IMR-90 (cell line): ENCODE data around the gene C10orf71. TPM values are rescaled to one million over a fixed set of nuclear protein-coding genes. Genes with fewer than 3 reads are reported as not detected.

ENCODE experiments used
- ATAC-seq: fragments of 200-7000 bp; cut with Tn5 transposase; 2 replicates; pipeline ENCODE4 v1.9.1; 2020; ENCODE audit warnings: low read depth, mild to moderate bottlenecking, moderate library complexity
- BruUV-seq: library from RNA; stranded (reverse); fragments of 400-500 nt; replicated peaks from 2 replicates; lab custom pipeline; 2021; lab: Mats Ljungman, UMichigan
- CTCF ChIA-PET: fragments of 300-600 bp; formaldehyde crosslinking; extraction: SDS; loops from one replicate; lab custom pipeline; 2021; ENCODE audit warnings: antibody characterized with exemption; lab: Yijun Ruan, JAX
- POLR2A ChIA-PET: fragments of 300-600 bp; sonication (Branson Sonifier 250); formaldehyde crosslinking; loops from one replicate; lab custom pipeline; 2022; ENCODE audit warnings: antibody characterized with exemption; ENCODE audit not compliant: unreplicated experiment; lab: Charles Lee
- DNase-seq: peaks from one replicate; pipeline ENCODE4 v3.0.0; 2013
- H2AFZ ChIP-seq: replicated peaks from 2 replicates; pipeline ENCODE3; 2013; ENCODE audit warnings: low read length, mild to moderate bottlenecking; ENCODE audit not compliant: poor library complexity
- H2AK5ac ChIP-seq: 2 replicates; pipeline ENCODE4 v1.6.1; 2013; ENCODE audit warnings: low read depth, low read length, inconsistent platforms
- H2AK9ac ChIP-seq: replicated peaks from 2 replicates; pipeline ENCODE3; 2013; ENCODE audit warnings: mild to moderate bottlenecking, low read depth, low read length, moderate library complexity; ENCODE audit not compliant: poor library complexity
- H2BK120ac ChIP-seq: 2 replicates; pipeline ENCODE4 v1.6.1; 2013; ENCODE audit warnings: low read depth, low read length, inconsistent platforms
- H2BK15ac ChIP-seq: 3 replicates; pipeline ENCODE4 v1.6.1; 2013; ENCODE audit warnings: low read depth, low read length, inconsistent platforms
- H2BK20ac ChIP-seq: 2 replicates; pipeline ENCODE4 v1.6.1; 2013; ENCODE audit warnings: low read depth, mild to moderate bottlenecking, inconsistent platforms, low read length, moderate library complexity
- H2BK5ac ChIP-seq: 2 replicates; pipeline ENCODE4 v1.6.1; 2013; ENCODE audit warnings: mild to moderate bottlenecking, low read depth, low read length, inconsistent platforms; ENCODE audit not compliant: poor library complexity, severe bottlenecking
- H3K14ac ChIP-seq: replicated peaks from 2 replicates; pipeline ENCODE4 v1.6.1; 2013; ENCODE audit warnings: low read depth, low read length, inconsistent platforms
- H3K18ac ChIP-seq: 2 replicates; pipeline ENCODE4 v1.6.1; 2013; ENCODE audit warnings: low read depth, low read length, control low read depth
- H3K23ac ChIP-seq: 2 replicates; pipeline ENCODE4 v1.6.1; 2013; ENCODE audit warnings: low read depth, low read length, inconsistent platforms
- H3K27ac ChIP-seq: 2 replicates; pipeline ENCODE4 v1.5.1; 2013; ENCODE audit warnings: mild to moderate bottlenecking, control low read depth, low read length; ENCODE audit not compliant: insufficient read depth
- H3K27me3 ChIP-seq: 2 replicates; pipeline ENCODE4 v1.6.1; 2013; ENCODE audit warnings: low read length; ENCODE audit not compliant: control insufficient read depth, insufficient read depth
- H3K36me3 ChIP-seq: 2 replicates; pipeline ENCODE4 v1.6.1; 2013; ENCODE audit warnings: low read length, mixed read lengths; ENCODE audit not compliant: control insufficient read depth, insufficient read depth
- H3K4ac ChIP-seq: 2 replicates; pipeline ENCODE4 v1.6.1; 2013; ENCODE audit warnings: low read depth, low read length, inconsistent platforms
- H3K4me1 ChIP-seq: 2 replicates; pipeline ENCODE4 v1.6.1; 2013; ENCODE audit warnings: low read length, mixed read lengths; ENCODE audit not compliant: control insufficient read depth, insufficient read depth
- H3K4me2 ChIP-seq: 2 replicates; pipeline ENCODE4 v1.6.1; 2013; ENCODE audit warnings: low read depth, mild to moderate bottlenecking, control low read depth, low read length, moderate library complexity
- H3K4me3 ChIP-seq: 2 replicates; pipeline ENCODE4 v1.5.1; 2013; ENCODE audit warnings: low read depth, mild to moderate bottlenecking, control low read depth, low read length, moderate library complexity; ENCODE audit not compliant: insufficient read depth
- H3K56ac ChIP-seq: 2 replicates; pipeline ENCODE4 v1.6.1; 2013; ENCODE audit warnings: low read length, inconsistent platforms; ENCODE audit not compliant: insufficient read depth; ENCODE audit errors: extremely low read depth
- H3K79me1 ChIP-seq, 2 experiments: 2 replicates each; pipeline ENCODE4 v1.6.1; 2013; ENCODE audit warnings: low read length in 2 of 2, inconsistent platforms in 1 of 2, low read depth in 1 of 2
- H3K9ac ChIP-seq: 2 replicates; pipeline ENCODE4 v1.6.1; 2013; ENCODE audit warnings: low read depth, low read length, control low read depth
- H3K9me1 ChIP-seq: 2 replicates; pipeline ENCODE4 v1.6.1; 2013; ENCODE audit warnings: low read length, inconsistent platforms; ENCODE audit not compliant: insufficient read depth
- H3K9me3 ChIP-seq: 2 replicates; pipeline ENCODE4 v1.6.1; 2013; ENCODE audit warnings: low read length; ENCODE audit not compliant: control insufficient read depth, insufficient read depth
- H4K20me1 ChIP-seq: 2 replicates; pipeline ENCODE4 v1.6.1; 2013; ENCODE audit warnings: low read length, inconsistent platforms; ENCODE audit not compliant: insufficient read depth
- H4K5ac ChIP-seq: 2 replicates; pipeline ENCODE4 v1.6.1; 2013; ENCODE audit warnings: mild to moderate bottlenecking, low read depth, low read length, control low read depth
- H4K8ac ChIP-seq, 2 experiments: 2 replicates each; pipeline ENCODE4 v1.6.1; 2013; ENCODE audit warnings: low read depth in 2 of 2, low read length in 2 of 2, control low read depth in 1 of 2, inconsistent platforms in 1 of 2
- H4K91ac ChIP-seq: 2 replicates; pipeline ENCODE4 v1.6.1; 2013; ENCODE audit warnings: low read depth, low read length, inconsistent platforms; ENCODE audit not compliant: insufficient read depth
- BHLHE40 ChIP-seq: fragments of 150-350 bp; IDR thresholded peaks from 2 replicates; pipeline ENCODE4 v1.6.1; 2016; ENCODE audit warnings: mild to moderate bottlenecking, low read depth, low read length
- FOS ChIP-seq: fragments of 150-350 bp; IDR thresholded peaks from 2 replicates; pipeline ENCODE4 v1.6.1; 2016; ENCODE audit warnings: low read depth, low read length
- MAZ ChIP-seq: IDR thresholded peaks from 2 replicates; pipeline ENCODE4 v1.6.1; 2012; ENCODE audit warnings: low read depth, mild to moderate bottlenecking, low read length, improper control_type of control experiment, moderate library complexity, borderline replicate concordance
- NFE2L2 ChIP-seq: fragments of 150-350 bp; IDR thresholded peaks from 2 replicates; pipeline ENCODE4 v1.6.1; 2016; ENCODE audit warnings: low read depth, mild to moderate bottlenecking, low read length
- POLR2A ChIP-seq: IDR thresholded peaks from 2 replicates; pipeline ENCODE4 v1.6.1; 2012; ENCODE audit warnings: mild to moderate bottlenecking, low read depth, low read length
- RAD21 ChIP-seq: IDR thresholded peaks from 2 replicates; pipeline ENCODE4 v1.6.1; 2012; ENCODE audit warnings: low read length, improper control_type of control experiment
- RFX5 ChIP-seq: IDR thresholded peaks from 2 replicates; pipeline ENCODE4 v1.8.0; 2012; ENCODE audit warnings: low read depth, mild to moderate bottlenecking, low read length, moderate library complexity
- SMC3 ChIP-seq: fragments of 150-350 bp; IDR thresholded peaks from 2 replicates; pipeline ENCODE4 v1.6.1; 2016; ENCODE audit warnings: low read depth, mild to moderate bottlenecking, antibody characterized with exemption, low read length, moderate library complexity
- WGBS, 2 experiments: methylation state at CpG; one replicate each; pipeline versions ENCODE4 v1.1.5 to v1.1.7; 2013; ENCODE audit warnings: missing lambda C conversion rate in 2 of 2; ENCODE audit not compliant: insufficient read length in 1 of 2; ENCODE audit errors: extremely low coverage in 2 of 2; 5-methylcytosine and 5-hydroxymethylcytosine counted together
- dilution Hi-C: fragments of 300-500 bp; cut with HindIII; formaldehyde crosslinking; loops from one replicate; pipeline ENCODE4 v1.14.3; 2018; ENCODE audit warnings: low sequenced_read_pairs; ENCODE audit not compliant: unreplicated experiment
- in situ Hi-C: fragments of 300-500 bp; cut with MboI; formaldehyde crosslinking; loops from 3 replicates; pipeline ENCODE4 v1.14.3; 2019; ENCODE audit warnings: low sequenced_read_pairs, inconsistent platforms, mixed read lengths
- intact Hi-C: fragments of 100-400 bp; cut with micrococcal nuclease; formaldehyde crosslinking; loops from 2 replicates; pipeline ENCODE4 v1.10.0; 2022
- polyA plus RNA-seq, 3 experiments: library from polyadenylated mRNA; depleted of rRNA; stranded (reverse); fragments of >200 nt; gene quantifications; 2 replicates each; pipeline ENCODE4 v1.2.3, GENCODE V29; 2012; ENCODE audit warnings: low replicate concordance in 1 of 3
- total RNA-seq: library from RNA; depleted of rRNA; stranded (reverse); fragments of >200 nt; gene quantifications from 2 replicates; pipeline ENCODE4 v1.2.3, GENCODE V29; 2012
- TF ChIP-seq, protein P1 (sequence below): fragments of 150-350 bp; IDR thresholded peaks from 2 replicates; pipeline ENCODE4 v1.6.1; 2017; ENCODE audit warnings: mild to moderate bottlenecking, antibody characterized with exemption, low read length, low read depth
- TF ChIP-seq, protein P2 (sequence below): conservative IDR thresholded peaks from 2 replicates; pipeline ENCODE4 v1.5.1; 2012; ENCODE audit warnings: mild to moderate bottlenecking, low read depth, low read length, improper control_type of control experiment

C10orf71 gene
- total and polyA plus RNA-seq, 2 of the 4 experiments (the other 2 are of a cell fraction), result not detected

DNA sequence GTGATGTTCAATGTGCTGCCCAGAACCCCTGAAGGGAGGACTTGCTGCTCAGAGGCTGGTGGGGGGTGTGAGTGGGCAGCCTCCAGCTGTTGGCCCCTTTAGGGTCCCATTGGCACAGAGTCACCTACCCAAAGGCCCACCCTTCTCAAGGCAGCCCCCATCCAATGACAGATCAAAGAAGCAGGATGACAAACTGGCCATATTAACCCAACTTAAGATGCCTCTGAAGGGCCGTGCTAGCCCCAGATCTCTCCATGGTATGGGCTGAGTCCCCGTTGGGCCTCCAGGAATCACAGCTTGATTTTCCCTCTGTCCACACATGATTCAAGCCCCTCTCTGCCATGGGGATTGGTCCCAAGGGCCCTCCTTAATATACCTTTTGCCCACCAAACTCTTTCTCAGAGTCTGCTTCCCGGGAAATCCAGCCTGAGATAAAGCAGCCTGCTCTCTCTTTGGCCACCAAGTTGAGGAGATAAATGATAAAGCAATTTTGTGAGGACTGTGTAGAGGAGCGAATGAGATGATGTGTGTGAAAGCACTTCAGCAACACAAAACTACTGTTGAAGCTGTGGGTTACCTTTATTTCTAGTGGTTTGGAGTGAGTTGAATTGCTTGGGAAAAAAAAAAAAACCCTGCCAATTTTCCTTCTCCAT, 38.2 kb upstream of the C10orf71 start:
- no peak overlapping the region for H3K23ac ChIP-seq
- H3K4me3 ChIP-seq, result no peak overlapping the region
- H3K56ac ChIP-seq, result no peak overlapping the region
- ATAC-seq (no peak), DNase-seq (no peak)
- no peak overlapping the region for H3K9ac ChIP-seq
- CTCF ChIA-PET, result interaction anchor here (0.8 kb wide), 1 partner anchor 8 kb away, joined by 3 read pairs; no protein-coding TSS in a partner anchor
- intact Hi-C loops, result no loop called here
- no peaks in the 10 kb centered on the region for H3K79me1 ChIP-seq
- H2BK120ac ChIP-seq, result no peak overlapping the region
- BruUV-seq, result no TSS peak
- in situ Hi-C loops, result no loop called here
- H3K36me3 ChIP-seq, result no peaks in the 10 kb centered on the region
- dilution Hi-C loops, result no loop called here
- H4K20me1 ChIP-seq, result no peaks in the 10 kb centered on the region
- WGBS, 2 experiments, result no CpG with 5 or more reads among the region's 4 CpGs
- H3K4me2 ChIP-seq, result no peak overlapping the region
- H3K9me3 ChIP-seq, result no peaks in the 10 kb centered on the region; the same call in none of the 2 replicates
- H2BK20ac ChIP-seq, result no peak overlapping the region
- no peaks in the 10 kb centered on the region for H3K9me1 ChIP-seq
- H4K8ac ChIP-seq, result no peak overlapping the region
- no peak overlapping the region for H2AFZ ChIP-seq
- H3K4me1 ChIP-seq, result no peaks in the 10 kb centered on the region
- H2BK15ac ChIP-seq, result no peak overlapping the region
- no peak overlapping the region for H3K14ac ChIP-seq
- POLR2A ChIA-PET, result no interaction called here
- H4K91ac ChIP-seq, result no peak overlapping the region
- no peak overlapping the region for H2BK5ac ChIP-seq
- no peak overlapping the region for H3K18ac ChIP-seq
- H3K4ac ChIP-seq, result no peak overlapping the region
- H4K5ac ChIP-seq, result no peak overlapping the region
- H2AK5ac ChIP-seq, result no peak overlapping the region
- no peak overlapping the region for H2AK9ac ChIP-seq
- H3K27me3 ChIP-seq, result peaks cover 15% of the 10 kb centered on the region
- TF ChIP-seq, protein P1, sequence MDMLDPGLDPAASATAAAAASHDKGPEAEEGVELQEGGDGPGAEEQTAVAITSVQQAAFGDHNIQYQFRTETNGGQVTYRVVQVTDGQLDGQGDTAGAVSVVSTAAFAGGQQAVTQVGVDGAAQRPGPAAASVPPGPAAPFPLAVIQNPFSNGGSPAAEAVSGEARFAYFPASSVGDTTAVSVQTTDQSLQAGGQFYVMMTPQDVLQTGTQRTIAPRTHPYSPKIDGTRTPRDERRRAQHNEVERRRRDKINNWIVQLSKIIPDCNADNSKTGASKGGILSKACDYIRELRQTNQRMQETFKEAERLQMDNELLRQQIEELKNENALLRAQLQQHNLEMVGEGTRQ, result no peak
- TF ChIP-seq, protein P2, sequence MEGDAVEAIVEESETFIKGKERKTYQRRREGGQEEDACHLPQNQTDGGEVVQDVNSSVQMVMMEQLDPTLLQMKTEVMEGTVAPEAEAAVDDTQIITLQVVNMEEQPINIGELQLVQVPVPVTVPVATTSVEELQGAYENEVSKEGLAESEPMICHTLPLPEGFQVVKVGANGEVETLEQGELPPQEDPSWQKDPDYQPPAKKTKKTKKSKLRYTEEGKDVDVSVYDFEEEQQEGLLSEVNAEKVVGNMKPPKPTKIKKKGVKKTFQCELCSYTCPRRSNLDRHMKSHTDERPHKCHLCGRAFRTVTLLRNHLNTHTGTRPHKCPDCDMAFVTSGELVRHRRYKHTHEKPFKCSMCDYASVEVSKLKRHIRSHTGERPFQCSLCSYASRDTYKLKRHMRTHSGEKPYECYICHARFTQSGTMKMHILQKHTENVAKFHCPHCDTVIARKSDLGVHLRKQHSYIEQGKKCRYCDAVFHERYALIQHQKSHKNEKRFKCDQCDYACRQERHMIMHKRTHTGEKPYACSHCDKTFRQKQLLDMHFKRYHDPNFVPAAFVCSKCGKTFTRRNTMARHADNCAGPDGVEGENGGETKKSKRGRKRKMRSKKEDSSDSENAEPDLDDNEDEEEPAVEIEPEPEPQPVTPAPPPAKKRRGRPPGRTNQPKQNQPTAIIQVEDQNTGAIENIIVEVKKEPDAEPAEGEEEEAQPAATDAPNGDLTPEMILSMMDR, result no peak
- TF ChIP-seq POLR2A (no peak), FOS (no peak), SMC3 (no peak), MAZ (no peak), RFX5 (no peak), NFE2L2 (no peak), BHLHE40 (no peak), RAD21 (no peak)
- H3K27ac ChIP-seq, result no peak overlapping the region
